IPS DF 19.7 (cell line): ENCODE results near the gene ACCSL.

Experiments used
- DNase-seq: peaks from one replicate; pipeline ENCODE4 v3.0.0-alpha.2; 2013; ENCODE audit warnings: low read depth, low spot score

ACCSL gene

GRCh38 chr11:44047931-44048431 is at the start of gene ACCSL:
TSS of gene ACCSL (plus strand) at chr11:44047981. CDS start at chr11:44048037, 56 bp downstream.
- DNase-seq, result no peak

DNA sequence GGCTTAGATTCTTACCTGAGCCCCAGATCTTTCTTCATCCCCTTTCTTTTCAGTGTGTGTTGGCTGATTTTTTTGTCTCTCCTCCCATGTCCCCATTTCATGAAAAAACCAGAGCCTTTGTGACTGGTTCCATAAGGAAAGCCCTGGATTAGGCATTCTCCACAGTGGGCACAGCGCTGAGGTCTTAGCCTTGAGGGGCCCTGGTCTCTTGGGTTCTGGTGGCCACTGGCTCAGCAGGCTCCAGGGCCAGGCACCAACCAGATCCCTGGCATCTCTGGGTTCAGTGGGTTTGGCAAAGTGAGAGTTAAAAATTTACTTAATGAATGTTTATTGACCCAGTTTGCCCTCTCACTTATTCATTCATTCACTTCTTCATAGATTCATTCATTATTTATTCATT is 49.5 kb upstream of the ACCSL start:
- no peak for DNase-seq

GRCh38 chr11:44000731-44001130 is 47.0 kb upstream of the ACCSL start:
- DNase-seq, result no peak

DNA sequence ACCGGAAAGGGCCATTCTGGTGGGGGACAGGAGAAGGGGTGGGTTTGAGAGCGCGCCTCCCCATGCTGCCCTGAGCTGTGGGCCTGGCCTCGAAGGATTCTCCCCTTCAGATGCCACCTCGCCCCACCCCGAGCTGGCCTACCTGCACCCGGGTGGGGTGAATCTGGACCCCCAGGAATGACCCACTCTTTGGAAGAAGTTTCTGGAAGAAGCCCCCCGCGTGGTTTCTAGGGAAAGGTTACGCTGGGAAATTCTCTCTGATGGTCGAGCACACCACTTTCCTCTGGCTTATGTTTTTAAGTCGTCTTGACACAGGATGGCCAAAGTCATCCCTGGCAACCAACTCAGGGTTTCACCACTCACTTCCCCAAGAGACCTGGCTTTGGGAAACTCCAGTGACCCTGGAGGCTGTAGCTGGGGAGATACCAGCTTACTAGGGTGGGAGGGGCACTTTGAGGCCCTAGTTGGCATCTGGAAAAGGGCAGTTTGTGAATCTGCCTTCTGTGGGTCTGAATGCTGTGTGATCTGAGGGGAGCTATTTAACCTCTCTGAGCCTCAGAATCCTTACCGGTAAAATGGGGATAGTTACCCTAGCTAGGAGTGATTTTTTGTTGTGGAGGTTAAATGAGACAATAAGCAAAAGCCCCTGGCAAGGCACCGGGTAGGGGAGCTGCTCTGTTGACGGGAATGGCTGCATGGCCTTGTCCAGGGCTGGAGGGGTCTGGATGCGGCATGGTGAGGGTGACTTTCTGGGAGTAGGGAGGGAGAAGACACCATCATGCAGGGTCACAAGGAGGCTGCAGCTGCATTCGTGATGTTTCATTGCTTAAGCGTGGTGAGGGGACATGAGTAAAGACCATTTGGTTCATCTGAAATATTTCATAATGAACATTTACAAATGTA is 45.3 kb upstream of the ACCSL start:
- no peak for DNase-seq

GRCh38 chr11:44003736-44004451 is 43.9 kb upstream of the ACCSL start:
- no peak for DNase-seq

- no peak for DNase-seq
Measured at GRCh38 chr11:44004452-44005062, 43.2 kb upstream of the ACCSL start.

GRCh38 chr11:44005063-44005701 is 42.6 kb upstream of the ACCSL start:
- DNase-seq, result no peak

DNA sequence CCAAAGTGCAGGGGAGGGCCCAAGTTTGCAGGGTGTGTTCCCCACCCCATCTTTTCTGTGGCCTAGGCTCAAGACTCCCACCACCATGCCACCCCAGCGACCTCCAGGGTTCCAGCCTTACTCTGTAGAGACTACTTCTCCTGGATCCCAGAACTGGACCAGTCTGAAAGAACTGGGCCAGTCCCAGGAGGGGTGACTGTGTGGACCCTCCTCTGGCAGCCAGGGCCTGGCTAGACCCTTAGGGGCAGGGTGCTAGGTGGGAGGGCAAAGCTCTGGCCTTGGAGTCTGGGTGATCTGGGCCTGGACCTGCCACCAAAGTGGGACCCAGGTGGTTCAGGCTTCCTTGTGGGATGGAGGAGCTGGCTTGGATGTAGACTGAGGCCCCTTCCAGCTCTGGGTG is 41.8 kb upstream of the ACCSL start:
- no peak for DNase-seq

GRCh38 chr11:44006917-44007361 is 40.8 kb upstream of the ACCSL start:
- DNase-seq, result no peak

DNA sequence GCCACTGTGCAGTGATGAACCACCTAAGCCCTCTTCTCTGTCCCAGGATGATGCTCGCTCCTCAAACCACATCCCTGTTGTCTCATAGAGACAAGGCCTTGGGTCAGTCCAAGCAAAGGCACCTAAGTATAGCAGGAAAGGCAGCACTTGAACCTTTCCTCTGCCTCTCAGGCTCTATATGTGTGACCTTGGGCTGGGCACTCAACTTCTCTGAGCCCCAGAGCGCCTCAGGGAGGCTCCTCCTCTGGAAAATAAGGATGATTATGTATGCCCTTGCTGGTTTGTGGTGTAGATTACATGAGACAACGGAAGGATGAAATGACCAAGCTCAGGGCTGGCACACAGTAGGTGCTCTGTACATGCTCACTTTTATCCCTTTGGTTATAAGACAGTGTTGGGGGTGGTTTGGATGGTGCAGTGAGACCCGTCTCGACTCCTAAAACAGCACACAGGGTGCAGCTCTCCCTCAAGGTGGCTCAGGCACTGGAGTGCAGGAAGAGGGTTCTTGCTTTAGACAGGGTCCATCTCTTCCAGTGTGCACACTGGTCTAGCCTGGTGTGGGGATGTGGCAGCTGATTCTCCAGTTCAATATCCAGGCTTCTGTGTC is 40.2 kb upstream of the ACCSL start:
- no peak for DNase-seq

DNA sequence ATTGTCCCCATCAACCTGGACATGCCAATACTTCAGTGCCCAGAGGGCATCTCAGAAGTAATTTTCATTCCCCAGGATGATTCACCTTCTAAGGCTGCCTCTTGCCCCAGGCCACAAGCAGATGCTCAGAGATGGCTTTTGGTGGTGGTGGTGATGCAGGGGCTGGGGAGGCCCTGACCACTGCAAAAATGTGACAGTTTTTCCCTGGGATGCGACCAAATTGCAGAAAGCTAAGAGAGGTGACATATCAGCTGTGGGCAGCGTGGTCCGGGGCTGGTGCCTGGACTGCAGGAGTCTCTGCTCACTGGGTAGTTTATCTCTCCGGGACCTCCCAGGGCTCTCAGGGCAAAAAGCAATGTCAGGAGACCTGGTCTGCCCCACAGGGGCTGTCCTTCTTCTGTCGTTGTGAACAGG is 39.7 kb upstream of the ACCSL start:
- DNase-seq, result no peak

DNA sequence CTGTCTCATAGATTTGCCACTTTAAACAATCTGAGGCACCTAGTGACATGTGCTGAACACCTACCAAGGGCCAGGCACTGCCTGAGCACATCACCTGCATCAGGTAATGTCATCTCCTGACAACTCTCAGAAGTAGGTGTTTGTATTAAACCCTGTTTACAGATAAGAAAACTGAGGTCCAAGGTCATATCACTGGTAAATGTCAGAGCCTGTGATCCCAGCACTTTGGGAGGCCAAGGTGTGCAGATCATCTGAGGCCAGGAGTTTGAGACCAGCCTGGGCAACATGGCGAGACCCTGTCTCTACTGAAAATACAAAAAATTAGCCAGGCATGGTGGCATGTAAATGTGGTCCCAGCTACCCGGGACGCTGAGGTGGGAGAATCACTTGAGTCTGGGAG is 39.1 kb upstream of the ACCSL start:
- no peak for DNase-seq

GRCh38 chr11:44010789-44011251 is 37.0 kb upstream of the ACCSL start:
- DNase-seq, result no peak

- DNase-seq, result no peak
Measured at GRCh38 chr11:44011797-44012196, 36.0 kb upstream of the ACCSL start.

- DNase-seq, result no peak
Measured at GRCh38 chr11:44014968-44015623, 32.7 kb upstream of the ACCSL start.

DNA sequence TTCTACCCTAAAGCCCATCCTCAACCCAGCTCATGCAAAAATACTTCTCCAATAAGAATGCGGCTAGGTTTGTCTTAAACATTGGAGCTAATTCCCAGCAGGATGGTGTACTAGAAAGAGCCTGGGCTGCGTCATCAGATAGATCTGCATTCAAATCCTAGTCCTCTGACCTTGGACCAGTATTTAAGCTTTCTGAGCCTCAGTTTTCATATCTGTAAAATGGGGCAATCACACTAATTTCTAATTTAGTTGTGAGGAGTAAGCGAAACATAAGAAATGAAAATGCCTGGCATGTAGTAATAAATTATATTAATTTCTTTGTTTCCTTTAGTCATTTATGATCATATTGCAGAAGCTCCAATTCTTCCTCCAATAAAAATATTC is 32.2 kb upstream of the ACCSL start:
- no peak for DNase-seq

DNA sequence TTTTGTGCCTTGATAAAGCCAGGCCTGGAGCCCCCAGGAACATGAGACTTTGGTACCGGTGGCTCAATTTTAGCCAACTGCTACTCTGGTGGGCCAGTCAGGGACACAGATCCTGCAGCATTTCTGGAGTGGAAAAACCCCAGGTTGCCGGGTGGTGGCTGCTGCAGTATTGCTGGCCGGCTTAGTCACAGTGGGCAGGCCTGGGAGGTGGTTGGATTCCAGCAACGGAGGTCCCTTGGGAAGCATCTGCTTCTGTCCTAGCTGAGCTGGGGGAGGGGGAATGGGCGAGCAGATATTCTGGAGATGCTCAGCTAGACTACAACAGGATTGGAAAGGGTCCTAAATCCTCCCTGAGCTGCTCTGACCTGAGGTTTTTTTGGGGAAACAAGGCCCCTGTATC is 31.6 kb upstream of the ACCSL start:
- no peak for DNase-seq

GRCh38 chr11:44016546-44017442 is 31.0 kb upstream of the ACCSL start:
- no peak for DNase-seq

DNA sequence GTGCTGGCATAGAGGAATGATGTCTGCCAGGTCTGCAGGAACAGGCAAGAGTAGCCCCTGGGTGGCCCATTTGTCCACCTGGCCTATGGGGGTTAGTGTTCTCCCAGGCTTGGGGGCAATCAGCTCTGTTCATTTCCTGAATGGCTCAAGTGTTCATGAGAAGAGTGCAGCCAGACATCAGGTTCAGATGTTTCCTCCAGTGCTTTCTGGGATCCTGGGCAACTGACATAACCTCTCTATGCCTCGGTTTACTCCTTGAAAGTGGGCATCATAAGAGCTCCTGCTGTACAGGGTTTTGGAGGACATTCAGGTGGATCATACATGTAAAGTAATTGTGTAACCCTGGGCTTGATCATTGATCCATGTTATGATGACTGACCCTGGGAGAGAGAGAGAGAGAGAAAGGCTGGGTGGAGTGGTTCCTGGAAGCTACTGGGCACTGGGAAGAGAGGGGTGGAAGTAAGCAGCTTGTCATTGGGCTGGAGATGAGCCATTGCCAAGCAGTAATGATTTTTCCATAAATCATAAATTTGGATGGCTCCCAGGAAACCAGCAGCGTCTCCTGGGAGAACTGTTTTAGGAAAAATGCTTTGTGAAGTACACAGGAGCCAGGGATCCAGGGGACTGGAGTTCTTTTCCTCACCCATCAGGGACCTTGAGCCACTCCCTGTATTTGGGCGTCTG is 30.2 kb upstream of the ACCSL start:
- no peak for DNase-seq
